Breast epithelium (tissue), 4 donors: Measurements from ENCODE around the gene MRFAP1. TPM values are rescaled to one million over a fixed set of nuclear protein-coding genes. Genes with fewer than 3 reads are reported as not detected.

Experiments used
- DNase-seq, 2 donors: peaks; one replicate each; pipeline ENCODE4 v3.0.0-alpha.2; 2019; ENCODE audit warnings: low spot score in 2 of 2
- H3K27ac ChIP-seq, 2 donors: fragments of 200-600 bp; sonication (generic) in 1 of 2; one replicate each; pipeline ENCODE4 v1.5.1; 2016 to 2019; ENCODE audit warnings: mild to moderate bottlenecking in 1 of 2
- H3K27me3 ChIP-seq, 2 donors: fragments of 200-600 bp; sonication (generic) in 1 of 2; one replicate each; pipeline versions ENCODE4 v1.5.1 to v1.6.0; 2017 to 2019; ENCODE audit warnings: control low read depth in 1 of 2, mild to moderate bottlenecking in 1 of 2
- H3K36me3 ChIP-seq: fragments of 200-600 bp; one replicate; pipeline ENCODE4 v1.5.1; 2019
- H3K4me1 ChIP-seq, 2 donors: fragments of 200-600 bp; sonication (generic); one replicate each; pipeline ENCODE4 v1.5.1; 2016 to 2019; ENCODE audit warnings: control low read depth in 1 of 2
- H3K4me3 ChIP-seq, 3 donors: fragments of 200-600 bp; sonication (generic); 1 replicate in 2 of 3; 2 replicates in 1 of 3; pipeline ENCODE4 v1.5.1; 2016 to 2019; ENCODE audit warnings: mild to moderate bottlenecking in 3 of 3, moderate library complexity in 2 of 3
- H3K9me3 ChIP-seq, 2 donors: fragments of 200-600 bp; sonication (generic) in 1 of 2; one replicate each; pipeline ENCODE4 v1.5.1; 2016 to 2019; ENCODE audit warnings: control low read depth in 1 of 2
- CTCF ChIP-seq, 3 donors: fragments of 450-650 bp; IDR thresholded peaks; one replicate each; pipeline ENCODE4 v1.5.1; 2016 to 2017; ENCODE audit warnings: antibody characterized with exemption in 3 of 3, mild to moderate bottlenecking in 3 of 3, moderate library complexity in 3 of 3
- POLR2A ChIP-seq: fragments of 450-650 bp; IDR thresholded peaks from one replicate; pipeline ENCODE4 v1.6.1; 2016; ENCODE audit warnings: antibody characterized with exemption, mild to moderate bottlenecking, moderate library complexity
- POLR2AphosphoS5 ChIP-seq, 3 donors: sonication (generic); formaldehyde crosslinking; IDR thresholded peaks; one replicate each; pipeline ENCODE4 v1.6.1; 2017; ENCODE audit warnings: antibody characterized with exemption in 3 of 3
- intact Hi-C: fragments of 100-400 bp; cut with DNase I; formaldehyde crosslinking; loops from one replicate; pipeline ENCODE4 v1.15.1; 2023; ENCODE audit warnings: low total_unique reads
- total RNA-seq, 3 donors: library from RNA; depleted of rRNA; stranded (reverse); fragments of >200 nt; gene quantifications; one replicate each; pipeline ENCODE4 v1.1.0, GENCODE V29; 2016

Gene MRFAP1
- total RNA-seq, 3 donors from 2014 or later = 119 to 172 (median 142) TPM

GRCh38 chr4:6655924-6656323, 15.4 kb downstream of the MRFAP1 start:
- Histone ChIP-seq H3K4me1 (no peaks in the 10 kb centered on the region), H3K4me3 (no peak overlapping the region), H3K9me3 (no peaks in the 10 kb centered on the region), H3K36me3 (no peaks in the 10 kb centered on the region), H3K27me3 (no peaks in the 10 kb centered on the region), H3K27ac (no peak overlapping the region)
- TF ChIP-seq POLR2A = no peak
- TF ChIP-seq CTCF (IDR thresholded peaks at IDR 0.05) = no peak
- no peak for TF ChIP-seq POLR2AphosphoS5 (IDR thresholded peaks at IDR 0.05)
- intact Hi-C loops = no loop called here
- no peak for DNase-seq

- no peak for DNase-seq
- Histone ChIP-seq H3K4me3 (no peak overlapping the region), H3K27ac (peak overlapping the region in 1 of 2 donors; percentile 84), H3K36me3 (no peaks in the 10 kb centered on the region), H3K4me1 (no peaks in the 10 kb centered on the region), H3K27me3 (no peaks in the 10 kb centered on the region), H3K9me3 (no peaks in the 10 kb centered on the region)
- intact Hi-C loops = no loop called here
- TF ChIP-seq POLR2A = no peak
These were observed 17.0 kb downstream of the MRFAP1 start for GRCh38 chr4:6657242-6658208.

- TF ChIP-seq POLR2A = no peak
- TF ChIP-seq CTCF (IDR thresholded peaks at IDR 0.05) = no peak
- no peak for TF ChIP-seq POLR2AphosphoS5 (IDR thresholded peaks at IDR 0.05)
- H3K4me1 ChIP-seq = no peaks in the 10 kb centered on the region
- intact Hi-C loops = no loop called here
- H3K36me3 ChIP-seq = no peaks in the 10 kb centered on the region
- peak overlapping the region; percentile 43 to 75 (median 57) for H3K4me3 ChIP-seq
- peak overlapping the region; percentile 64 to 84 for H3K27ac ChIP-seq
- H3K9me3 ChIP-seq = no peaks in the 10 kb centered on the region
- no peak for DNase-seq
- no peaks in the 10 kb centered on the region for H3K27me3 ChIP-seq
These were observed 17.7 kb downstream of the MRFAP1 start for GRCh38 chr4:6658209-6658595.

- peak in 1 of 2 donors; percentile 56 for DNase-seq
- Histone ChIP-seq H3K36me3 (no peaks in the 10 kb centered on the region), H3K27me3 (no peaks in the 10 kb centered on the region), H3K27ac (peak overlapping the region; percentile 64 to 84), H3K4me1 (no peaks in the 10 kb centered on the region), H3K9me3 (no peaks in the 10 kb centered on the region), H3K4me3 (peak overlapping the region; percentile 43 to 75 (median 57))
- TF ChIP-seq CTCF (IDR thresholded peaks at IDR 0.05) = no peak
- no peak for TF ChIP-seq POLR2A
- no peak for TF ChIP-seq POLR2AphosphoS5 (IDR thresholded peaks at IDR 0.05)
- intact Hi-C loops = no loop called here
These were observed 18.2 kb downstream of the MRFAP1 start for GRCh38 chr4:6658597-6659075.

- DNase-seq = no peak
- Histone ChIP-seq H3K9me3 (no peaks in the 10 kb centered on the region), H3K27ac (no peak overlapping the region), H3K27me3 (no peaks in the 10 kb centered on the region), H3K4me1 (no peaks in the 10 kb centered on the region), H3K36me3 (no peaks in the 10 kb centered on the region), H3K4me3 (no peak overlapping the region)
- intact Hi-C loops = no loop called here
- no peak for TF ChIP-seq POLR2A
- no peak for TF ChIP-seq POLR2AphosphoS5 (IDR thresholded peaks at IDR 0.05)
- TF ChIP-seq CTCF (IDR thresholded peaks at IDR 0.05) = no peak
These were observed 19.4 kb downstream of the MRFAP1 start for GRCh38 chr4:6659897-6660296.
